HG02885 (cell line): ENCODE measurements around the gene EEF1AKMT3.

Experiments
- ATAC-seq: cut with Tn5 transposase; IDR thresholded peaks from one replicate; pipeline ENCODE4 v1.9.1; 2021; ENCODE audit warnings: mild to moderate bottlenecking; ENCODE audit not compliant: unreplicated experiment, poor library complexity

EEF1AKMT3 gene

DNA sequence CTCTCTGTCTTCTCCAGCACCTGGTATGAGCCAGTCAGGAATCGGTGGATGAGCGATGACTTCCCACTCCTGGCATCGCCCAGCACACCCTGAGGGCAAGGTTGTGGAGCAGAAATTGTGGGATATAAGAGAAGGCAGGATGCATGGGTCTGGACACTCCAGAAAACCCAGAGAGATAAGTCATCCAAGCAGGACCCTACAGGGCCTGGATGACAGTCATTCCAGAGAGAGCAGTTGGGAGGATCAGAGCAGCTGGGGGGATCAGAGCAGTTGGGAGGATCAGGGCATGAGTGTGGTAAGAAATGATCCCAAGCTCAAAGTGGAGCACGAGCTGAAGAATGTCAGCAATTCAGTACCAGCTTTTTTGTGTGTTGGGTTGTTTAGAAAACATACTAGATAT lies 37.8 kb upstream of the EEF1AKMT3 start:
- ATAC-seq = no peak

DNA sequence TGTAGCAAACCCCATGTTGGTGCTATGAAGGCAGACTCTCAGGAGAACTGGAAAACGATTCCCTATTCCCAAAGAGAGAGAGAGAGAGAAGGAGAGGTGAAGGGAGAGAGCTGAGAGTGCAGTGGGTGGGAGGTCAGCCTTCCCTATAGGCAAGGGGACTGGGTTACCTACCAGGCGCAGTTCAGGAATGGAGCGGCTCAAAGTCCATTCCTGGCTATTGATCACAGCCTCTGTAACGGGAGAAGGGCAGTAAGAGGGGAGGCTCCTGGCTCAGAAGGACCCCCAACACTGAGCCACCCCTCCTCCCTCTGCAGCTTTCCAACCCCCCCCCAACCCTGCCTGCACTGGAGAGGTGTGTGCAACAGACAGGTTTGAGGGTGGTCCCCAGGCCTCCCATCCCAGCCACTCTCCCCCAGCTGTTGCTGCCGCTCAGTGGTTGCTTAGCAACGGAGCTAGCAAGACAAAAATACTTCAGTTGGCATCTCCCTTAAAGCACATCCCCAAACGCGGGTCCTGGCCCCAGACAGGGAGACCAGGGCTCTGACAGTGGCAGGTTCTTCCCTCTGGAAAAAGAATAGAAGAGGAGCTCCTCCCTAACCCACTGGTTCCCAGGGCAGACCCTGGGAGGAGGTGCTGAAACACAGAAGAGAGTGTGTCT lies 37.1 kb upstream of the EEF1AKMT3 start:
- ATAC-seq = no peak

DNA sequence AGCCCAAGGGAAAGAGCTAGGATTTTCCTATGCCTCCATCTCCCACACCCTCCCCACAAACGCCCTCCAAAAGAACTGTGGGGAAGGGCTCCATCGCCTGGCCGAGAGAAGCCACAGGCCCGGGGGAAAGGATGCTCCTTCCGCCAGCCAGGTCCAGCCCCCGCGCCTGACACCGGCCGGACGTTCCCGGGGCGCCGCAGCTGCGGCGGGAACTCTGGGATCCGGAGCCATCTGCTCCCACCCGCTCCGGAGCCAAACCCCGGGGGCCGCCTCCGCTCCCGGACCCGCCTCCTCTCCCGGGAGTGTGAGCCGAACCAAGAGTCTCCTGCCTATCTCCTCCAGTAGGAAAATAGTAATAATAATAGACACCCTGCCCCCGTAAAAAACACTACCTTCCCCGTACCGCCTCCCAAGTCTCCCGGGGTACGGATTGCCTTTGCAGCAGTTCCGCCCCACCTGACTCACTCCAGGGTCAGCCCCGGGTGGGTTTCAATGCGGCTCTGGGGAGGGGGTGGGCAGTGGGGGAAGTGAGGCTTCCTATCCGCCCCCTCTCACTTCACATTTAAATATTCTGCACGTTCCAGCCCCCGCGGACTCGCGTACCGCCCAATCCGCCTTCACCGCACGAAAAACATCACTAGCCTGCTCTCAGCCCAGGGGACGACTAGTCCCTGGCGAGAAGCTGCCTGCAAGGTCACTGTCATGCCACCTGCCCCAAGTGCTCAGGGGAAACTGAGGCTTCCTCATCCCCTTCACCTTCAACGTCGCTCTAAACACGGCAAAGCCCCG lies 36.3 kb upstream of the EEF1AKMT3 start:
- ATAC-seq = no peak

GRCh38 chr12:57736741-57737466 lies 35.5 kb upstream of the EEF1AKMT3 start:
- no peak for ATAC-seq

- ATAC-seq = no peak
These were observed 34.6 kb upstream of the EEF1AKMT3 start for GRCh38 chr12:57737467-57738460.

DNA sequence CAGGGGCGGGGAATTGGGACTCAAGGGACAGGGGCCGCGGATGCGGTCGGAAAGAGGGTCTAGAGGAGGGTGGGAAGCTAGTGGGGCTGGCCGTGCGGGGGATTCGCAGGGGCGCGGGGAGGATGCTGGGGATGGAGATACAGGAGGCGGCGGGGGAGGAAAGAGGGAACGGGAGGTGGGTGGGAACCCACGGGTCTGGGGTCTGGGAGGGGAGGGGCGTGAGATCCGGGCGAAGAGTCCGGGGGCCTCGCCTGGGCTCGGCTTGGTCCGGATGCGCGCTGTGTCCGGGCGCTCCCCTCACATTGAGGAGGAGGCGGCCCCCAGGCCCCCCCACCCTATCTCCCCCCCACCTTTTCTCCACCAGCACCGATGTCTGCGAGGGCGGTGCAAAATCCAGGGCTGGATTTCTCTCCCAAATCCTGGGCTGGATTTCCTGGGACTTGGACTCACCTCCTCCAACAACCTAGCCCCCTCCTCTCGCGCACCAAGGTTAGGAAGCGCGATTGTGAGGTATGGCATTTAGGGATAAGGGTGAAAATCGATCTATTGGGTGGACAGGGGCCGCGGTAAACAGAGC lies 33.7 kb upstream of the EEF1AKMT3 start, which contains the start of gene AGAP2:
Gene AGAP2, minus strand, starts transcription at position 82 of the 577 bp plus-strand sequence. CDS start 496 bp downstream, outside the sequence.
- no peak for ATAC-seq

- ATAC-seq = no peak
These were observed 33.0 kb upstream of the EEF1AKMT3 start for GRCh38 chr12:57739387-57739786.

GRCh38 chr12:57739914-57740538 lies 32.4 kb upstream of the EEF1AKMT3 start:
- no peak for ATAC-seq

DNA sequence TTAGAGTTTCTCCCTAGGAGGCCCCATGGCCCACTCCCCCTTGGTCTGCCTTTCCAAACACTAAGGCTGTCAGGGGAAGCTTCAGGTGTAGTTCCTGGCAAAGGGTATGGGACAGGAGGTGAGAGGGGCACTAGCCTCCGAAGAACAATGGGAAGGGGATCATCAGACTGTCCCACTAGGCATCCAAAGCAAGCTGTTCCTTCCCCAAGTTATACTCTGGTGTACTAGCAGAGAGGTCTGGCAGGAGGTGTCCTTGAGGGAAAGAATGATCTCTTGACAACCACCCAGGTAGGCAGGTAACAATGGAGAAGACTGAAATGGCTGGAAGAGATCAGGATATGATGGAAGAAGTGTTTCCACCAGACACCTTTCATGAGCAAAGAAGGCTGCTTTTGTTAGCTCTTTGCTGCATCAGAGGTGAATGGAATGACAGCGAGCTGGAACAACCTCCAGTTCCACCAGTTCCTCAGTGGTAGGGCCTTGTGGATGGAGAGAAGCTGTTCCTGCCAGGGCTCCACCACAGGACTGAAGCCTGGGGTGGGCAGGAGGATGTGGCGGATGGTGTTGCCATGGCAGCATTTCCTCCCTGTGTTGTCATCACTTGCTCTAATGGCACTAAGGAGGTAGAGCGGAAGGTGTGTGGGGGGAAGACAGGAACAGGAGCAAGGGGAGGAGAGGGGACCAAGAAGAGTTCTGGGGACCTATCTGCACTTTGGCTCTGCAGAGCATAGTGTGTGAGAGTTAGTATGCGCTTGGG lies 31.6 kb upstream of the EEF1AKMT3 start:
- peak; percentile 42 for ATAC-seq

- no peak for ATAC-seq
These were observed 31.0 kb upstream of the EEF1AKMT3 start for GRCh38 chr12:57741413-57741789.

DNA sequence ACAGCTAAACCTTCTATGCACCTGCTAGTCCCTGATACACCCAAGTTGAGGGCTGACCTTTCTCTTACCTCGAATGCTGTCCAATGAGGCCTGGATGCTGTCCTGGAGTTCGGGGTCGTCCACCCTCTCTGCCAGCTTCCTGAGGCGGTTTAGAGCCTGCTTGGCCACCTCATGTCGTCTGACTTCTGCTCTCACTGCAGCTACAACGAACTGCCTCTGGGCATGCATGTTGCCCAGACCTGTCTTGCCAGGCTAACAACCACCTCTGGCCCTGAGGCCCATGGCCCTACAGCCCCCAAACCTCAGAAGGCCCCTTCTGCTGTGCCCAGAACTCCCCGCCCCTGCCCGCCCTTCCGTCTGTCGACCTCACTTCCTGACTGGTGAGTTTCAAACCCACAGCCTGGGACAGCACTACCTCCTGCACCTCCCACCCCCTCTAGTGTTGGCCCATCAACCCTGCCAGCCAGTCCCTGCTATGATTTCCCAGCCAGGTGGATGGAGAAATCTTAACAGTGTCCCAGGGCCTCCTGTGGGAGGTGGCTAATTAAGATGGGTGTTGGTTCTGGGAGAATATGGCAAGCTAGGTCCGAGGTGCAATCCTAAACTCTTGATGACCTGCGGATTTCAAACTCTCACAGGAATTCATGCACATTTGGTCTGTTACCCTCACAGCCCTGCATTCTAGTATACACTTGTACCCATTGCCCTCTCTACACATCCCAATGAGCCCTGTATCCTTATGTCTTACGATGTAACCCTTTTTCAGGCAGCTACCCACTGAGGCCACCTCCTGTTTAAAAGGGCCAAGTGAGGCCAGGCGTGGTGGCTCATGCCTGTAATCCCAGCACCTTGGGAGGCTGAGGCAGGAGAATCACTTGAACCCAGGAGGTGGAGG lies 30.3 kb upstream of the EEF1AKMT3 start:
- peak; percentile 65 for ATAC-seq

DNA sequence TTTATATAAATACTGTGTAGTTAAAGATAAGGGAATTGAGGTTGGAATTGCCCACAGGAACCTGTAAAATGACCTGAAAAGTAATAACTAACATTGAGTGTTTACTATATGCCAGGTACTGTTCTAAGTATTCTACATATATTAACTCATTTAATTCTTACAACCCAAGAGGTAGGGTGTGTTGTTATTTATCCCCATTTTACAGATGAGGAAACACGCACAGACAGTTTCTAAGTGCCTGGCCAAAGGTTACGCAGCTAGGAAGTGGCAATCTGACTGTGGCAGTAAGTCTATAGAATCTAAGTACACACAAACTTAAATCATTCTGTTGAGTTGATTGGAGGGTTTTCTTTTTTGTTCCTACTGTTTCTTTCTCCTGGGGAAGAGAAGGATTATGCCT lies 28.6 kb upstream of the EEF1AKMT3 start:
- ATAC-seq = no peak

DNA sequence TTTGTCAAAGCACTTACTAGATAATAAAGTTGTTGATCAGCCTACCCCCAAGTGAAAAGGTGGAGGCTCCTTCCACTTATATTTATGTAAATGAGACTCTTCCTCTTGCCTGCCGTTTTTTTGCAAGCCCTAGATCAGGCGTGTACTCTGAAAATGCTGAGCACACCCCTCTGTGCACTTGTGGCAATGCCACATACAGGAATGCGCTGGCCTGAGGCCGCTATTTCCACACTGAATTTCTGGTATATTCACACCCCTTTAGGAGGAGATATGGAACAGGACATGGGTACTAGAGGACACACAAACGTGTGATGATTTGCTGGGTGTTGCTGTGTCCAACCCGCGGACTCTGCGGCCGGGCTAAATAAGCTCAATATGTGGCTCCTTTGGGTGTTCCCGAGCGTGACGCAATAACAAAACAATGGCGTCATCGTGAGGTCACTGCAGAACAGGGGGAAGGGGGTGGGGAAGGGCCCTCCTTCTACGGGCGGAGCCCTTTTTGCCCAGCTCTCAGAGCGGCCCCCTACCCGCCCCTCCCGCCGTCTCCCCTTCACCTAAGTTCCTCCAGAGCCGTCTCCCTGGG lies 28.1 kb upstream of the EEF1AKMT3 start:
- peak; percentile 37 for ATAC-seq

- peak; percentile 85 for ATAC-seq
These were observed 27.5 kb upstream of the EEF1AKMT3 start, which contains the start of gene TSPAN31 for GRCh38 chr12:57744777-57745484. Gene TSPAN31, plus strand, starts transcription at chr12:57745039. Its CDS starts 116 bp downstream, at chr12:57745155.

DNA sequence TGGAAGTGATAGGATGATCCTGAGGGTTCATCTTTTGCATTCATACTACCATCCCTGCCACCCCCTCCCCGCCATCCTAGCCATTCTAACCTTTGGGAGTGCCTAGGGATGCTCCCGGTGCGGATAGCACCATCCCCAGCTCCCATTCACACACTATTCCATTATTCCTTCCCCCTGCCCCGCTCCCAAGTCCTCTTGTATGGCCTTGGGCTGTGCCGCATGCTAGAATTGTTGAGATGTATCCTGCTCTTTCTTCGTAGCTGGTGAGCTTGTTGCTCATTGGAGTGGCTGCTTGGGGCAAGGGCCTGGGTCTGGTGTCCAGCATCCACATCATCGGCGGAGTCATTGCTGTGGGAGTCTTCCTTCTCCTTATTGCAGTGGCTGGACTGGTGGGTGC lies 26.9 kb upstream of the EEF1AKMT3 start:
- no peak for ATAC-seq

DNA sequence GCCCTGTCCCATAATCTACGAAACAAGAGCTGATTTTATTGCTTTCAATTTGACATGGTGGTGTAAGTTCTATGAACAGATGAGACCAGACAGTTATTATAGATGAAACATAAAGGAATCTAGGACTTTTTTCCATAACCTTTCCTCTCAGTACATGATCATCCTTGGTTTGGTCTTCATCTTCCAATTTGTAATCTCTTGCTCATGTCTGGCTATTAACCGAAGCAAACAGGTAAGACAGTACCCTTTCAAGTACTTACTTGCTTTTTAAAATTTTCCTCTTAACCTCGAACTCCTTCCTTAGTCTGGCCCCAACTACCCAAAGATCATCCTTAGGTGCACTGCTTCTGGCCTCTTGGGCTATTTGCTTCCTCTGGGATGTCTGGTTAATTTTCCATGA lies 26.4 kb upstream of the EEF1AKMT3 start:
- no peak for ATAC-seq
